ENCODE data around the gene MLXIP. TPM values are rescaled to one million over a fixed set of nuclear protein-coding genes. Genes with fewer than 3 reads are reported as not detected.

MLXIP gene
- total and polyA plus RNA-seq, 2 experiments from 2014 or later: 16.2 to 23.0 TPM

GRCh38 chr12:122057007-122057735 is 21.4 kb upstream of the MLXIP start (continued):
- TF ChIP-seq, protein P1, sequence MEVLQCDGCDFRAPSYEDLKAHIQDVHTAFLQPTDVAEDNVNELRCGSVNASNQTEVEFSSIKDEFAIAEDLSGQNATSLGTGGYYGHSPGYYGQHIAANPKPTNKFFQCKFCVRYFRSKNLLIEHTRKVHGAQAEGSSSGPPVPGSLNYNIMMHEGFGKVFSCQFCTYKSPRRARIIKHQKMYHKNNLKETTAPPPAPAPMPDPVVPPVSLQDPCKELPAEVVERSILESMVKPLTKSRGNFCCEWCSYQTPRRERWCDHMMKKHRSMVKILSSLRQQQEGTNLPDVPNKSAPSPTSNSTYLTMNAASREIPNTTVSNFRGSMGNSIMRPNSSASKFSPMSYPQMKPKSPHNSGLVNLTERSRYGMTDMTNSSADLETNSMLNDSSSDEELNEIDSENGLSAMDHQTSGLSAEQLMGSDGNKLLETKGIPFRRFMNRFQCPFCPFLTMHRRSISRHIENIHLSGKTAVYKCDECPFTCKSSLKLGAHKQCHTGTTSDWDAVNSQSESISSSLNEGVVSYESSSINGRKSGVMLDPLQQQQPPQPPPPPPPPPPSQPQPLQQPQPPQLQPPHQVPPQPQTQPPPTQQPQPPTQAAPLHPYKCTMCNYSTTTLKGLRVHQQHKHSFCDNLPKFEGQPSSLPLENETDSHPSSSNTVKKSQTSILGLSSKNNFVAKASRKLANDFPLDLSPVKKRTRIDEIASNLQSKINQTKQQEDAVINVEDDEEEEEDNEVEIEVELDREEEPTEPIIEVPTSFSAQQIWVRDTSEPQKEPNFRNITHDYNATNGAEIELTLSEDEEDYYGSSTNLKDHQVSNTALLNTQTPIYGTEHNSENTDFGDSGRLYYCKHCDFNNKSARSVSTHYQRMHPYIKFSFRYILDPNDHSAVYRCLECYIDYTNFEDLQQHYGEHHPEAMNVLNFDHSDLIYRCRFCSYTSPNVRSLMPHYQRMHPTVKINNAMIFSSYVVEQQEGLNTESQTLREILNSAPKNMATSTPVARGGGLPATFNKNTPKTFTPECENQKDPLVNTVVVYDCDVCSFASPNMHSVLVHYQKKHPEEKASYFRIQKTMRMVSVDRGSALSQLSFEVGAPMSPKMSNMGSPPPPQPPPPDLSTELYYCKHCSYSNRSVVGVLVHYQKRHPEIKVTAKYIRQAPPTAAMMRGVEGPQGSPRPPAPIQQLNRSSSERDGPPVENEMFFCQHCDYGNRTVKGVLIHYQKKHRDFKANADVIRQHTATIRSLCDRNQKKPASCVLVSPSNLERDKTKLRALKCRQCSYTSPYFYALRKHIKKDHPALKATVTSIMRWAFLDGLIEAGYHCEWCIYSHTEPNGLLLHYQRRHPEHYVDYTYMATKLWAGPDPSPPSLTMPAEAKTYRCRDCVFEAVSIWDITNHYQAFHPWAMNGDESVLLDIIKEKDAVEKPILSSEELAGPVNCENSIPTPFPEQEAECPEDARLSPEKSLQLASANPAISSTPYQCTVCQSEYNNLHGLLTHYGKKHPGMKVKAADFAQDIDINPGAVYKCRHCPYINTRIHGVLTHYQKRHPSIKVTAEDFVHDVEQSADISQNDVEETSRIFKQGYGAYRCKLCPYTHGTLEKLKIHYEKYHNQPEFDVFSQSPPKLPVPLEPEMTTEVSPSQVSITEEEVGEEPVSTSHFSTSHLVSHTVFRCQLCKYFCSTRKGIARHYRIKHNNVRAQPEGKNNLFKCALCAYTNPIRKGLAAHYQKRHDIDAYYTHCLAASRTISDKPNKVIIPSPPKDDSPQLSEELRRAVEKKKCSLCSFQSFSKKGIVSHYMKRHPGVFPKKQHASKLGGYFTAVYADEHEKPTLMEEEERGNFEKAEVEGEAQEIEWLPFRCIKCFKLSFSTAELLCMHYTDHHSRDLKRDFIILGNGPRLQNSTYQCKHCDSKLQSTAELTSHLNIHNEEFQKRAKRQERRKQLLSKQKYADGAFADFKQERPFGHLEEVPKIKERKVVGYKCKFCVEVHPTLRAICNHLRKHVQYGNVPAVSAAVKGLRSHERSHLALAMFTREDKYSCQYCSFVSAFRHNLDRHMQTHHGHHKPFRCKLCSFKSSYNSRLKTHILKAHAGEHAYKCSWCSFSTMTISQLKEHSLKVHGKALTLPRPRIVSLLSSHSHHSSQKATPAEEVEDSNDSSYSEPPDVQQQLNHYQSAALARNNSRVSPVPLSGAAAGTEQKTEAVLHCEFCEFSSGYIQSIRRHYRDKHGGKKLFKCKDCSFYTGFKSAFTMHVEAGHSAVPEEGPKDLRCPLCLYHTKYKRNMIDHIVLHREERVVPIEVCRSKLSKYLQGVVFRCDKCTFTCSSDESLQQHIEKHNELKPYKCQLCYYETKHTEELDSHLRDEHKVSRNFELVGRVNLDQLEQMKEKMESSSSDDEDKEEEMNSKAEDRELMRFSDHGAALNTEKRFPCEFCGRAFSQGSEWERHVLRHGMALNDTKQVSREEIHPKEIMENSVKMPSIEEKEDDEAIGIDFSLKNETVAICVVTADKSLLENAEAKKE (CRISPR knock-in tag; IDR thresholded peaks at IDR 0.05): no peak
- TF ChIP-seq STAT1 (IDR thresholded peaks at IDR 0.05; ENCODE audit: unreplicated experiment): no peak

- Histone ChIP-seq H3K27me3 (ENCODE audit: insufficient read depth) (no peaks in the 10 kb centered on the region), H3K4me3 (no peak overlapping the region), H3K27ac (ENCODE audit: low read depth) (no peak overlapping the region), H3K36me3 (ENCODE audit: insufficient read depth) (no peaks in the 10 kb centered on the region; the same call in 1 of the 2 replicates), H3K9me2 (ENCODE audit: insufficient read depth) (no peaks in the 10 kb centered on the region), H3K79me2 (replicated peaks; ENCODE audit: insufficient read depth) (no peaks in the 10 kb centered on the region), H4K20me1 (replicated peaks; ENCODE audit: insufficient read depth) (no peaks in the 10 kb centered on the region), H3F3A (replicated peaks; ENCODE audit: low read depth) (no peaks in the 10 kb centered on the region), H3K4me1 (ENCODE audit: insufficient read depth) (no peaks in the 10 kb centered on the region), H2AFZ (no peak overlapping the region), H3K4me2 (no peak overlapping the region)
- ATAC-seq: no peak
- peaks cover 13% of the 10 kb centered on the region for H3K27me3 Mint-ChIP-seq (ENCODE audit: insufficient read depth, low read depth, poor library complexity)
- H3K4me1 Mint-ChIP-seq: peaks cover 2% of the 10 kb centered on the region; the same call in 2 of the 3 replicates
- no peak overlapping the region for H3K4me3 Mint-ChIP-seq
- no peak for DNase-seq (ENCODE audit: low spot score)
- H3K27ac Mint-ChIP-seq: no peak overlapping the region
- H3K9me3 Mint-ChIP-seq: no peaks in the 10 kb centered on the region
- peaks cover 59% of the 10 kb centered on the region for H3K36me3 Mint-ChIP-seq (ENCODE audit: low read depth)
- TF ChIP-seq POLR2AphosphoS5 (IDR thresholded peaks at IDR 0.05; ENCODE audit: low read depth): no peak
- TF ChIP-seq, protein P2, sequence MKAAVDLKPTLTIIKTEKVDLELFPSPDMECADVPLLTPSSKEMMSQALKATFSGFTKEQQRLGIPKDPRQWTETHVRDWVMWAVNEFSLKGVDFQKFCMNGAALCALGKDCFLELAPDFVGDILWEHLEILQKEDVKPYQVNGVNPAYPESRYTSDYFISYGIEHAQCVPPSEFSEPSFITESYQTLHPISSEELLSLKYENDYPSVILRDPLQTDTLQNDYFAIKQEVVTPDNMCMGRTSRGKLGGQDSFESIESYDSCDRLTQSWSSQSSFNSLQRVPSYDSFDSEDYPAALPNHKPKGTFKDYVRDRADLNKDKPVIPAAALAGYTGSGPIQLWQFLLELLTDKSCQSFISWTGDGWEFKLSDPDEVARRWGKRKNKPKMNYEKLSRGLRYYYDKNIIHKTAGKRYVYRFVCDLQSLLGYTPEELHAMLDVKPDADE (IDR thresholded peaks at IDR 0.05): no peak
- TF ChIP-seq CTCF (conservative IDR thresholded peaks at IDR 0.05; ENCODE audit: low read depth in 2 of 2): no peak
- TF ChIP-seq REST (IDR thresholded peaks at IDR 0.05; ENCODE audit: unreplicated experiment): no peak
- TF ChIP-seq CREB1 (CRISPR knock-in tag; IDR thresholded peaks at IDR 0.05; ENCODE audit: low read depth): no peak
- no peak for TF ChIP-seq STAT1 (IDR thresholded peaks at IDR 0.05; ENCODE audit: unreplicated experiment)
- TF ChIP-seq EZH2phosphoT487 (IDR thresholded peaks at IDR 0.05; ENCODE audit: unreplicated experiment): no peak
- TF ChIP-seq JUNB (IDR thresholded peaks at IDR 0.05; ENCODE audit: unreplicated experiment): no peak
- no peak for TF ChIP-seq ZNF114 (CRISPR knock-in tag; IDR thresholded peaks at IDR 0.05)
- no peak for TF ChIP-seq NANOG (IDR thresholded peaks at IDR 0.05; ENCODE audit: borderline replicate concordance)
- TF ChIP-seq ZNF331 (CRISPR knock-in tag; IDR thresholded peaks at IDR 0.05; ENCODE audit: low read depth): no peak
Measured at GRCh38 chr12:122057769-122058168, 20.8 kb upstream of the MLXIP start.
